Mesendoderm (in vitro differentiated cells): ENCODE results near the gene COMMD3. TPM values are rescaled to one million over a fixed set of nuclear protein-coding genes. Genes with fewer than 3 reads are reported as not detected.

ENCODE experiments used
- DNase-seq: peaks from one replicate; pipeline ENCODE4 v3.0.0; 2013
- H2AK5ac ChIP-seq: 2 replicates; pipeline ENCODE4 v1.6.1; 2013; ENCODE audit warnings: low read length, inconsistent platforms
- H2BK120ac ChIP-seq: 2 replicates; pipeline ENCODE4 v1.6.1; 2013; ENCODE audit warnings: low read depth, mild to moderate bottlenecking, low read length, moderate library complexity, mixed read lengths
- H2BK15ac ChIP-seq: replicated peaks from 2 replicates; pipeline ENCODE4 v1.6.1; 2013; ENCODE audit warnings: low read depth, mild to moderate bottlenecking, moderate library complexity
- H2BK5ac ChIP-seq: 2 replicates; pipeline ENCODE4 v1.6.1; 2013; ENCODE audit warnings: low read length, inconsistent platforms
- H3K18ac ChIP-seq: 2 replicates; pipeline ENCODE4 v1.6.1; 2013; ENCODE audit warnings: mild to moderate bottlenecking, low read length, mixed read lengths
- H3K23ac ChIP-seq: one replicate; pipeline ENCODE4 v1.6.1; 2013; ENCODE audit warnings: low read length
- H3K27ac ChIP-seq: 2 replicates; pipeline ENCODE4 v1.5.1; 2013; ENCODE audit warnings: low read depth, mild to moderate bottlenecking, inconsistent platforms, low read length, moderate library complexity
- H3K27me3 ChIP-seq: 2 replicates; pipeline ENCODE4 v1.6.1; 2013; ENCODE audit warnings: low read length, control low read depth, mild to moderate bottlenecking, inconsistent platforms; ENCODE audit not compliant: insufficient read depth, poor library complexity
- H3K36me3 ChIP-seq: 2 replicates; pipeline ENCODE4 v1.6.1; 2013; ENCODE audit warnings: low read length, inconsistent platforms; ENCODE audit not compliant: control insufficient read depth, insufficient read depth
- H3K4ac ChIP-seq: one replicate; pipeline ENCODE4 v1.6.1; 2013; ENCODE audit warnings: low read depth, mild to moderate bottlenecking, low read length, moderate library complexity
- H3K4me1 ChIP-seq: 2 replicates; pipeline ENCODE4 v1.6.1; 2013; ENCODE audit warnings: low read depth, low read length, inconsistent platforms; ENCODE audit not compliant: control insufficient read depth
- H3K4me2 ChIP-seq: 2 replicates; pipeline ENCODE4 v1.6.1; 2013; ENCODE audit warnings: low read length
- H3K4me3 ChIP-seq: 2 replicates; pipeline ENCODE4 v1.5.1; 2013; ENCODE audit warnings: mild to moderate bottlenecking, low read length
- H3K56ac ChIP-seq: one replicate; pipeline ENCODE4 v1.6.1; 2013; ENCODE audit warnings: low read length
- H3K79me1 ChIP-seq: 2 replicates; pipeline ENCODE4 v1.6.1; 2013; ENCODE audit warnings: low read length, inconsistent platforms
- H3K79me2 ChIP-seq: 2 replicates; pipeline ENCODE4 v1.6.1; 2013; ENCODE audit warnings: mild to moderate bottlenecking, low read length; ENCODE audit not compliant: control insufficient read depth, insufficient read depth
- H3K9ac ChIP-seq: 2 replicates; pipeline ENCODE4 v1.6.1; 2013; ENCODE audit warnings: low read length, inconsistent platforms
- H4K5ac ChIP-seq: one replicate; pipeline ENCODE4 v1.6.1; 2013; ENCODE audit warnings: low read length
- H4K8ac ChIP-seq: one replicate; pipeline ENCODE4 v1.6.1; 2013; ENCODE audit warnings: low read depth, mild to moderate bottlenecking, control low read depth, low read length, moderate library complexity
- WGBS: extraction: QIAGEN DNeasy Blood & Tissue Kit; methylation state at CpG from one replicate; pipeline ENCODE4 v1.1.7; 2013; ENCODE audit warnings: low lambda C conversion rate, missing lambda C conversion rate; ENCODE audit not compliant: insufficient coverage; ENCODE audit errors: extremely low coverage; 5-methylcytosine and 5-hydroxymethylcytosine counted together
- polyA plus RNA-seq, 2 experiments: library from polyadenylated mRNA; stranded (reverse); fragments of 200-250 nt; gene quantifications; one replicate each; pipeline ENCODE4 v1.2.3, GENCODE V29; 2013

The COMMD3 gene
- polyA plus RNA-seq (2013, experiment 1 of 2), result 3.0 TPM
- polyA plus RNA-seq (2013, experiment 2 of 2), result 2.8 TPM

- no peak within 1 kb of the TSS for H4K5ac ChIP-seq
- no peak within 1 kb of the TSS for H2BK5ac ChIP-seq
- H3K56ac ChIP-seq, result peak within 1 kb of the TSS; percentile 90
- peaks cover 9% of the 10 kb centered on the region for H3K27me3 ChIP-seq
- H3K79me1 ChIP-seq, result no peaks in the 10 kb centered on the region
- no peak within 1 kb of the TSS for H3K4ac ChIP-seq
- no peaks in the 10 kb centered on the region for H3K36me3 ChIP-seq
- peak within 1 kb of the TSS; percentile 81 for H3K4me2 ChIP-seq
- no peak within 1 kb of the TSS for H3K23ac ChIP-seq
- no peak within 1 kb of the TSS for H4K8ac ChIP-seq
- peak within 1 kb of the TSS; percentile 32 for H2BK120ac ChIP-seq
- H3K9ac ChIP-seq, result peak within 1 kb of the TSS; percentile 80
- H3K18ac ChIP-seq, result peak within 1 kb of the TSS; percentile 80
- H3K27ac ChIP-seq, result no peak within 1 kb of the TSS
- no peak within 1 kb of the TSS for H2AK5ac ChIP-seq
- no peak within 1 kb of the TSS for H2BK15ac ChIP-seq
- H3K4me3 ChIP-seq, result peak within 1 kb of the TSS; percentile 78
- no CpG with 5 or more reads among the region's 63 CpGs for WGBS
- H3K79me2 ChIP-seq, result no peaks in the 10 kb centered on the region
- peak; percentile 90 for DNase-seq
- H3K4me1 ChIP-seq, result no peaks in the 10 kb centered on the region
These were observed at the start of gene COMMD3 for GRCh38 chr10:22316286-22317075. TSS of gene COMMD3 (plus strand) at chr10:22316388. CDS start at chr10:22316418, 30 bp downstream.

DNA sequence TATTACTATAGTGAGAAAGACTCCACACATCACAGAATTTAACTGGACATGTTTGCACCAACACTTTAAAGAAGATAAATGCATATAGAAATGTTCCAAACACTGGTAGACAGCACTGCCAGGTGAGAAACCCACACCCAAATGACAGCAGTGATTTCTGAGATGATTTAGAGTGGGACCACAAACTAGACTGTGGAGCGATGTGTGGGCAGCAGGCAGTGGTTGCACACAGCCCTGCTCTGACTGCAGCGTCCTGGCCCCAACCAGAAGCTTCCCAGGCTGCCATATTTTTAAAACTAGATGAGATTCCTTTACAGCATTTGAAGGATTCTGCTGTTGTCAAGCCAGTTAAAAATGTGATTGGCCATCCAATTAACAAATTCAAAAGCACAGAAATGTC, 47.7 kb upstream of the COMMD3 start:
- H3K79me2 ChIP-seq, result no peaks in the 10 kb centered on the region
- H2BK5ac ChIP-seq, result no peak overlapping the region
- no peak overlapping the region for H3K27ac ChIP-seq
- no peak overlapping the region for H3K23ac ChIP-seq
- H2AK5ac ChIP-seq, result no peak overlapping the region
- no peak for DNase-seq
- no peaks in the 10 kb centered on the region for H3K27me3 ChIP-seq
- no peak overlapping the region for H3K18ac ChIP-seq
- H3K56ac ChIP-seq, result no peak overlapping the region
- no peak overlapping the region for H2BK15ac ChIP-seq
- no peaks in the 10 kb centered on the region for H3K79me1 ChIP-seq
- no CpG with 5 or more reads among the region's 2 CpGs for WGBS
- no peak overlapping the region for H3K4me2 ChIP-seq
- H3K4ac ChIP-seq, result no peak overlapping the region
- H3K9ac ChIP-seq, result no peak overlapping the region
- H3K36me3 ChIP-seq, result no peaks in the 10 kb centered on the region
- no peak overlapping the region for H2BK120ac ChIP-seq
- H4K8ac ChIP-seq, result no peak overlapping the region
- H4K5ac ChIP-seq, result no peak overlapping the region
- H3K4me1 ChIP-seq, result no peaks in the 10 kb centered on the region
- no peak overlapping the region for H3K4me3 ChIP-seq

DNA sequence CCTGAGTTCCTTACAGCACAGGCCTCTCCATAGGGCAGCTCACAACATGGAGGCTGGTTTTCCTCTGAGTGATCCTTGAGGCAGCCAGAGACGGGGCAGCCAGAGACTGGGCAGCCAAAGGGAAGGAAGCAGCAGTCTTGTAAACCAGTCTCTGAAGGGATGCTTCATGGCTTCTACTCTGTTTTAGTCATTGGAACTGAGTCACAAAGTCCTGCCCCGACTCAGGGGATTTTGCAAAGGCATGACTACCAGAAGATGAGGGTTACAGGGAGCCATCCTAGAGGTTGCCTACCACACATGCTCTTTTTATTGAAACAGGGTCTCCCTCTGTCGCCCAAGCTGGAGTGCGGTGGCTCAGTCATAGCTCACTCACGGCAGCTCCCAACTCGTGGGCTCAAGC, 44.4 kb upstream of the COMMD3 start:
- H3K36me3 ChIP-seq, result no peaks in the 10 kb centered on the region
- no peak overlapping the region for H4K5ac ChIP-seq
- no peak overlapping the region for H2AK5ac ChIP-seq
- no CpG with 5 or more reads among the region's 6 CpGs for WGBS
- no peak overlapping the region for H3K4ac ChIP-seq
- no peak overlapping the region for H3K4me2 ChIP-seq
- H3K23ac ChIP-seq, result no peak overlapping the region
- H3K27me3 ChIP-seq, result no peaks in the 10 kb centered on the region
- H3K9ac ChIP-seq, result no peak overlapping the region
- H4K8ac ChIP-seq, result no peak overlapping the region
- H3K4me1 ChIP-seq, result no peaks in the 10 kb centered on the region
- H3K27ac ChIP-seq, result no peak overlapping the region
- no peak overlapping the region for H3K4me3 ChIP-seq
- no peak overlapping the region for H3K56ac ChIP-seq
- H3K18ac ChIP-seq, result no peak overlapping the region
- H2BK5ac ChIP-seq, result no peak overlapping the region
- no peak overlapping the region for H2BK15ac ChIP-seq
- H3K79me1 ChIP-seq, result no peaks in the 10 kb centered on the region
- H2BK120ac ChIP-seq, result no peak overlapping the region
- DNase-seq, result no peak
- no peaks in the 10 kb centered on the region for H3K79me2 ChIP-seq

GRCh38 chr10:22278441-22278782, 37.8 kb upstream of the COMMD3 start:
- H3K4me1 ChIP-seq, result peaks cover 10% of the 10 kb centered on the region
- H3K4ac ChIP-seq, result no peak overlapping the region
- H3K79me1 ChIP-seq, result no peaks in the 10 kb centered on the region
- no peak overlapping the region for H3K27ac ChIP-seq
- H2BK15ac ChIP-seq, result no peak overlapping the region
- H2BK5ac ChIP-seq, result no peak overlapping the region
- H3K18ac ChIP-seq, result no peak overlapping the region
- H3K36me3 ChIP-seq, result no peaks in the 10 kb centered on the region
- H4K8ac ChIP-seq, result no peak overlapping the region
- H3K56ac ChIP-seq, result no peak overlapping the region
- no peaks in the 10 kb centered on the region for H3K27me3 ChIP-seq
- DNase-seq, result peak; percentile 4
- no peak overlapping the region for H3K4me2 ChIP-seq
- H2AK5ac ChIP-seq, result no peak overlapping the region
- no peak overlapping the region for H4K5ac ChIP-seq
- no CpG with 5 or more reads among the region's 4 CpGs for whole genome bisulfite sequencing
- H3K4me3 ChIP-seq, result no peak overlapping the region
- no peak overlapping the region for H3K23ac ChIP-seq
- H3K9ac ChIP-seq, result no peak overlapping the region
- no peak overlapping the region for H2BK120ac ChIP-seq
- H3K79me2 ChIP-seq, result no peaks in the 10 kb centered on the region

DNA sequence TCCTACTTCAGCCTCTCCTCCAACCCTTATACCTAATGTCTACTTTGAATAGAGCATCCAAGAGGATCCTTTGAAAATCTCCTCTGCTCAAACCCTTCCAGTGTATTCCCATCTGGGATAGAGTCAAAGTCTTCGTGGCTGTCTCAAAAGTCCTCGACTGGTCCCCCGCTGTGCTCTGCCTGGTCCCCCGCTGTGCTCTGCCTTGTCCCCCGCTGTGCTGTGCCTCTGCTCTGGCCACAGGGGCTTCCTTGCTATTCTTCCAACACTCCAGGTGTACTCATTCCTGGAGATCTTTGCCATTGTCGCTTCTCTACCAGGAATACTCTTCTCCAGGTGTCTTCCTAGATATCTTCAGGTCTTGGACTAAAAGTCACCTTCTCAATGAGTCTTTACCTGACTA, 36.1 kb upstream of the COMMD3 start:
- Histone ChIP-seq H3K4me1 (peaks cover 10% of the 10 kb centered on the region), H3K4ac (no peak overlapping the region), H3K56ac (no peak overlapping the region), H3K36me3 (no peaks in the 10 kb centered on the region), H4K5ac (no peak overlapping the region), H3K79me1 (no peaks in the 10 kb centered on the region), H3K4me2 (no peak overlapping the region), H3K23ac (no peak overlapping the region), H2BK5ac (no peak overlapping the region), H4K8ac (no peak overlapping the region), H3K4me3 (no peak overlapping the region), H3K18ac (no peak overlapping the region), H3K9ac (no peak overlapping the region), H2BK15ac (no peak overlapping the region), H3K79me2 (no peaks in the 10 kb centered on the region), H2BK120ac (no peak overlapping the region), H3K27ac (no peak overlapping the region), H3K27me3 (no peaks in the 10 kb centered on the region), H2AK5ac (no peak overlapping the region)
- DNase-seq, result peak; percentile 41
- WGBS, result no CpG with 5 or more reads among the region's 6 CpGs

- Histone ChIP-seq H3K4ac (no peak overlapping the region), H3K27me3 (no peaks in the 10 kb centered on the region), H3K4me1 (no peaks in the 10 kb centered on the region), H4K5ac (no peak overlapping the region), H3K27ac (no peak overlapping the region), H2BK5ac (no peak overlapping the region), H3K79me2 (no peaks in the 10 kb centered on the region), H3K4me3 (no peak overlapping the region), H3K56ac (no peak overlapping the region), H2BK15ac (no peak overlapping the region), H3K4me2 (no peak overlapping the region), H3K79me1 (no peaks in the 10 kb centered on the region), H3K23ac (no peak overlapping the region), H3K9ac (no peak overlapping the region), H3K18ac (no peak overlapping the region), H3K36me3 (no peaks in the 10 kb centered on the region), H4K8ac (no peak overlapping the region), H2AK5ac (no peak overlapping the region), H2BK120ac (no peak overlapping the region)
- no peak for DNase-seq
- WGBS, result no CpG with 5 or more reads among the region's 3 CpGs
These were observed 31.1 kb upstream of the COMMD3 start for GRCh38 chr10:22285130-22285529.
